AG04450 (cell line): ENCODE results near the gene GTF2IRD1. TPM values are rescaled to one million over a fixed set of nuclear protein-coding genes. Genes with fewer than 3 reads are reported as not detected.
"Not testable (repeated sequence)": the region's sequence is repeated elsewhere in the genome, so short reads cannot be mapped to it uniquely, and the experiment has no call there.

Experiments used
- CTCF ChIA-PET: fragments of 300-600, 350-600 bp; formaldehyde crosslinking; extraction: SDS; loops from one replicate; lab custom pipeline; 2022; ENCODE audit warnings: antibody characterized with exemption, inconsistent platforms; lab: Charles Lee
- POLR2A ChIA-PET: fragments of 350-600 bp; formaldehyde crosslinking; extraction: SDS; loops from one replicate; lab custom pipeline; 2021; ENCODE audit warnings: antibody characterized with exemption, inconsistent platforms; lab: Yijun Ruan, JAX
- DNase-seq: peaks from one replicate; pipeline ENCODE4 v3.0.0-alpha.2; 2011; ENCODE audit warnings: low read depth, low spot score
- H3K27ac ChIP-seq: one replicate; pipeline ENCODE4 v1.5.1; 2012; ENCODE audit warnings: low read depth, low read length, control low read depth
- H3K27me3 ChIP-seq: one replicate; pipeline ENCODE4 v1.6.0; 2012; ENCODE audit warnings: low read length; ENCODE audit not compliant: control insufficient read depth, insufficient read depth
- H3K4me3 ChIP-seq: 2 replicates; pipeline ENCODE4 v1.5.1; 2011; ENCODE audit warnings: mild to moderate bottlenecking, low read depth, low read length, control low read depth
- H3K9me3 ChIP-seq: 2 replicates; pipeline ENCODE4 v1.5.1; 2012; ENCODE audit warnings: low read length; ENCODE audit not compliant: control insufficient read depth, insufficient read depth
- polyA plus RNA-seq: library from polyadenylated mRNA; depleted of rRNA; stranded (reverse); fragments of >200 nt; gene quantifications from 2 replicates; pipeline ENCODE4 v1.2.3, GENCODE V29; 2011
- TF ChIP-seq, protein P1 (sequence below): IDR thresholded peaks from 2 replicates; pipeline ENCODE4 v1.5.1; 2011; ENCODE audit warnings: low read depth, low read length, control low read depth, inconsistent platforms

Gene GTF2IRD1
- polyA plus RNA-seq, 1 experiment, result 23.5 TPM

GRCh38 chr7:74496272-74496671 lies 42.6 kb downstream of the GTF2IRD1 start:
- CTCF ChIA-PET, result no interaction called here
- DNase-seq, result no peak
- H3K9me3 ChIP-seq, result peaks cover 10% of the 10 kb centered on the region
- H3K4me3 ChIP-seq, result no peak overlapping the region
- TF ChIP-seq, protein P1, sequence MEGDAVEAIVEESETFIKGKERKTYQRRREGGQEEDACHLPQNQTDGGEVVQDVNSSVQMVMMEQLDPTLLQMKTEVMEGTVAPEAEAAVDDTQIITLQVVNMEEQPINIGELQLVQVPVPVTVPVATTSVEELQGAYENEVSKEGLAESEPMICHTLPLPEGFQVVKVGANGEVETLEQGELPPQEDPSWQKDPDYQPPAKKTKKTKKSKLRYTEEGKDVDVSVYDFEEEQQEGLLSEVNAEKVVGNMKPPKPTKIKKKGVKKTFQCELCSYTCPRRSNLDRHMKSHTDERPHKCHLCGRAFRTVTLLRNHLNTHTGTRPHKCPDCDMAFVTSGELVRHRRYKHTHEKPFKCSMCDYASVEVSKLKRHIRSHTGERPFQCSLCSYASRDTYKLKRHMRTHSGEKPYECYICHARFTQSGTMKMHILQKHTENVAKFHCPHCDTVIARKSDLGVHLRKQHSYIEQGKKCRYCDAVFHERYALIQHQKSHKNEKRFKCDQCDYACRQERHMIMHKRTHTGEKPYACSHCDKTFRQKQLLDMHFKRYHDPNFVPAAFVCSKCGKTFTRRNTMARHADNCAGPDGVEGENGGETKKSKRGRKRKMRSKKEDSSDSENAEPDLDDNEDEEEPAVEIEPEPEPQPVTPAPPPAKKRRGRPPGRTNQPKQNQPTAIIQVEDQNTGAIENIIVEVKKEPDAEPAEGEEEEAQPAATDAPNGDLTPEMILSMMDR, result no peak
- POLR2A ChIA-PET, result no interaction called here
- no peak overlapping the region for H3K27ac ChIP-seq
- H3K27me3 ChIP-seq, result no peaks in the 10 kb centered on the region

GRCh38 chr7:74496773-74497172 lies 43.1 kb downstream of the GTF2IRD1 start:
- H3K27ac ChIP-seq, H3K4me3 ChIP-seq, DNase-seq, CTCF ChIA-PET, POLR2A ChIA-PET, H3K27me3 ChIP-seq: not testable (repeated sequence)
- H3K9me3 ChIP-seq, result peaks cover 10% of the 10 kb centered on the region

DNA sequence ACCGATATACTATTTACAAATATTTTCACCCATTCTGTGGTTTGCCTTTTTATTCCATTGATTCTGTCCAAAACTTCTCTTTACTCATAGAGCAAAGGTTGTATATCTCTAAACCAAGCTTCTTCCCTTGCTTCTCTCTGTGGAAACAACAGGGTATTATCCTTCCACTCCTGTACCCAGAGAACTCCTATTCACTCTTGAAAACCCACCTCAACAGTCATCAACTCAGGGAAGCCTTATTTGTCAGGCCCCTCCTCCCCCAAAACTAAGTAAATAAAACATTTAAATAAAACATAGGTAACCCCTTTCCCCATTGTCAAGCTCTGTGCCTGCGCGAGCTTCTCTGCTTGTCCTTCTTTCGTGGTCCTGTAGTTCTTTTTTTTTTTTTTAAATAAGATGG lies 44.6 kb downstream of the GTF2IRD1 start:
- Histone ChIP-seq H3K4me3 (no peak overlapping the region), H3K9me3 (peaks cover 2% of the 10 kb centered on the region; the same call in 1 of the 2 replicates), H3K27ac (no peak overlapping the region), H3K27me3 (no peaks in the 10 kb centered on the region)
- CTCF ChIA-PET, result interaction anchor here (0.9 kb wide), 1 partner anchor 69 kb away, joined by 4 read pairs; no protein-coding TSS in a partner anchor
- TF ChIP-seq, protein P1, result no peak
- POLR2A ChIA-PET, result no interaction called here
- no peak for DNase-seq

DNA sequence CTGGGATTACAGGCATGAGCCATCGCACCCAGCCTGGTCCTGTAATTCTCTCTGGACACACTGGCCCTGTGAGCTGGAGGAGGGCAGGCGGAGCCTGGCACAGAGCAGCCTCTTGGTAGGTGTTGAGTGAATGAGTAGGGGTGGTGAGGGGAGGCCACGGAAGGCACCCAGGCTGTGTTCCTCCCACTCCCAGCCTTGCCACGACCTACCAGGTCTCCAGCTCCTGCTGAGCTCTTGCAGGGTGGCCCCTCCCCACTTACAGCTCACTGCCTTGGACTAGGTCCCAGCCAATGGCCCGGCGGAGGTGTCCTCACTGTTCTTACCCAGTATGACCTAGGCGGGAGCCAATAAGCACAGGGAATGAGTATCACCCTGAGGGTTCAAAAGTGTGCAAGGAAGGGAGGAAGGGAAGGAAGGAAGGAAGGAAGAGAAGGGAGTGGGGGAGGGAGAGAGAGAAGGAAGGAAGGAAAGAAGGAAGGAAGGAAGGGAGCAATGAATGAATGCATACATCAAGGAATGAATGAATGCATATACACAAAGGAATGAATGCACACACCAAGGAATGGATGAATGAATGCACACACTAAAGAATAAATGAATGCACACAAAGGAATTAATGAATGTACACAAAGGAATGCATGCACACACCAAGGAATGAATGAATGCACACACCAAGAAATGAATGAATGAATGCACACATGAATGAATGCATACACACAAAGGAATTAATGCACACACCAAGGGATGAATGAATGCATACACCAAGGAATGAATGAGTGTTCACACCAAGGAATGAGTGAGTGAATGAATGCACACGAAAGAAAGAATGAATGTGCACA lies 45.5 kb downstream of the GTF2IRD1 start:
- DNase-seq, result no peak
- Histone ChIP-seq H3K9me3 (peaks cover 1% of the 10 kb centered on the region; the same call in 1 of the 2 replicates), H3K4me3 (no peak overlapping the region), H3K27me3 (no peaks in the 10 kb centered on the region), H3K27ac (no peak overlapping the region)
- CTCF ChIA-PET, result no interaction called here
- TF ChIP-seq, protein P1, result no peak
- POLR2A ChIA-PET, result no interaction called here

DNA sequence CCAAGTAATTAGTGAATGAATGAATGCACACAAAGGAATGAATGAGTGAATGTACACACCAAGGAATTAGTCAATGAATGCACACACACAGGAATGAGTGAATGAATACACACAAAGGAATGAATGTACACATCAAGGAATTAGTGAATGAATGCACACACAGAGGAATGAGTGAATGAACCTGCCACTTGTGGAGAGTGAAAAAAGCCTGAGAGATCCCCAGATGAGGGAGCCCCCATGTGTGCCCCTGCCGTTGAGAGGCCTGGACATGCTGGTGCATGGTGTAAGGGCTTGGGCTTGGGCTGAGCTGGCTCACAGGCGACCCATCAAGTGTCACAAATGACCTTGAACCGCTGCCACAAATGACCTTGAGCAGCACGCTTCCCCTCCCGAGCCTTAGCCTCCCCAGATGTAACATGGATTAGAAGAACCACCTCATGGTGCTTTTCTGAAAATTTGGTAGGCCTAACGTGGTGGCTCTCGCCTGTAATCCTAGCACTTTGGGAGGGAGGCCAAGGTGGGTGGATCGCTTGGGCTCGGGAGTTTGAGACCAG lies 46.2 kb downstream of the GTF2IRD1 start:
- CTCF ChIA-PET, result interaction anchor here (0.6 kb wide), 1 partner anchor 158 kb away, joined by 4 read pairs; the partner anchor contains the start of gene GTF2I
- POLR2A ChIA-PET, result no interaction called here
- H3K27ac ChIP-seq, result no peak overlapping the region
- no peaks in the 10 kb centered on the region for H3K27me3 ChIP-seq
- TF ChIP-seq, protein P1, result no peak
- H3K4me3 ChIP-seq, result no peak overlapping the region
- DNase-seq, result no peak
- no peaks in the 10 kb centered on the region; the same call in 1 of the 2 replicates for H3K9me3 ChIP-seq
